HCT116 (cell line): ENCODE data around the gene SSH2. TPM values are rescaled to one million over a fixed set of nuclear protein-coding genes. Genes with fewer than 3 reads are reported as not detected.

Source experiments
- ATAC-seq: fragments of 200-7000 bp; cut with Tn5 transposase; 2 replicates; pipeline ENCODE4 v1.9.1; 2020; ENCODE audit warnings: mild to moderate bottlenecking, moderate library complexity
- BruUV-seq: library from RNA; stranded (reverse); fragments of 400-500 nt; replicated peaks from 2 replicates; lab custom pipeline; 2021; lab: Mats Ljungman, UMichigan
- CTCF ChIA-PET: fragments of 300-600 bp; sonication (Branson Sonifier 250); formaldehyde crosslinking; loops from one replicate; lab custom pipeline; 2021; ENCODE audit warnings: antibody characterized with exemption; lab: Charles Lee
- POLR2A ChIA-PET: fragments of 300-600, 350-600 bp; sonication (Branson Sonifier 250); formaldehyde crosslinking; loops from one replicate; lab custom pipeline; 2021; ENCODE audit warnings: antibody characterized with exemption; lab: Charles Lee
- RAD21 ChIA-PET, 2 experiments: fragments of 300-600 bp; sonication (Branson Sonifier 250); formaldehyde crosslinking; loops; one replicate each; lab custom pipeline; 2023; ENCODE audit warnings: low total read pairs in 2 of 2; ENCODE audit not compliant: uncharacterized antibody in 2 of 2, unreplicated experiment in 2 of 2, low non-redundant PET in 1 of 2; lab: Charles Lee
- DNase-seq: peaks from one replicate; pipeline ENCODE4 v3.0.0-alpha.2; 2010; ENCODE audit warnings: low read depth, low spot score
- H2AFZ ChIP-seq: fragments of 200-600 bp; shearing (Covaris generic), sonication (generic); 2 replicates; pipeline ENCODE4 v1.6.1; 2017; ENCODE audit warnings: low read depth, mixed run types, mixed read lengths, antibody characterized with exemption, low read length; ENCODE audit not compliant: poor library complexity, severe bottlenecking
- H3K27ac ChIP-seq: 2 replicates; pipeline ENCODE4 v1.5.1; 2012; ENCODE audit warnings: low read depth, low read length
- H3K27me3 ChIP-seq: fragments of 200-600 bp; sonication (generic); 2 replicates; pipeline ENCODE4 v1.6.1; 2016; ENCODE audit warnings: mixed run types, low read length, mixed read lengths; ENCODE audit not compliant: insufficient read depth
- H3K36me3 ChIP-seq, 2 experiments: fragments of 200-500 bp in 1 of 2; fragments of 200-600 bp in 1 of 2; sonication (Bioruptor generic) in 1 of 2; sonication (generic) in 1 of 2; 2 replicates each; pipeline versions ENCODE4 v1.5.1 to v1.6.1; 2014 to 2016; ENCODE audit warnings: low read length in 2 of 2, inconsistent platforms in 1 of 2, mixed read lengths in 1 of 2, mixed run types in 1 of 2; ENCODE audit not compliant: insufficient read depth in 2 of 2, control insufficient read depth in 1 of 2
- H3K4me1 ChIP-seq, 2 experiments: fragments of 200-600 bp in 1 of 2; sonication (generic) in 1 of 2; 2 replicates each; pipeline versions ENCODE4 v1.5.1 to v1.6.1; 2012 to 2017; ENCODE audit warnings: low read length in 2 of 2, inconsistent platforms in 1 of 2, mild to moderate bottlenecking in 1 of 2, mixed read lengths in 1 of 2, mixed run types in 1 of 2, moderate library complexity in 1 of 2; ENCODE audit not compliant: insufficient read depth in 2 of 2, control insufficient read depth in 1 of 2
- H3K4me2 ChIP-seq: fragments of 200-600 bp; sonication (generic); 2 replicates; pipeline ENCODE4 v1.6.1; 2017; ENCODE audit warnings: mixed run types, low read length, mixed read lengths
- H3K4me3 ChIP-seq, 2 experiments: fragments of 200-600 bp in 1 of 2; sonication (generic) in 1 of 2; replicated peaks in 1 of 2; 2 replicates each; pipeline ENCODE4 v1.5.1; 2011 to 2016; ENCODE audit warnings: low read length in 2 of 2, control low read depth in 1 of 2, low read depth in 1 of 2, mild to moderate bottlenecking in 1 of 2, mixed read lengths in 1 of 2, mixed run types in 1 of 2
- H3K79me2 ChIP-seq: fragments of 200-600 bp; sonication (generic); 2 replicates; pipeline ENCODE4 v1.6.1; 2017; ENCODE audit warnings: mild to moderate bottlenecking, mixed run types, low read length, moderate library complexity, mixed read lengths; ENCODE audit not compliant: insufficient read depth
- H3K9ac ChIP-seq: fragments of 200-600 bp; sonication (generic); 2 replicates; pipeline ENCODE4 v1.6.1; 2016; ENCODE audit warnings: low read length, mixed read lengths
- H3K9me2 ChIP-seq: fragments of 200-600 bp; sonication (generic), shearing (Covaris generic); 2 replicates; pipeline ENCODE4 v1.6.1; 2017; ENCODE audit warnings: mixed run types, mild to moderate bottlenecking, moderate library complexity; ENCODE audit not compliant: insufficient read depth
- H3K9me3 ChIP-seq, 2 experiments: fragments of 200-500 bp in 1 of 2; fragments of 200-600 bp in 1 of 2; sonication (Bioruptor generic) in 1 of 2; sonication (generic) in 1 of 2; 2 replicates each; pipeline ENCODE4 v1.6.1; 2014 to 2017; ENCODE audit warnings: low read length in 2 of 2, mixed read lengths in 2 of 2, inconsistent platforms in 1 of 2, low read depth in 1 of 2, mild to moderate bottlenecking in 1 of 2, mixed run types in 1 of 2, moderate library complexity in 1 of 2; ENCODE audit not compliant: control insufficient read depth in 1 of 2, insufficient read depth in 1 of 2
- H4K20me1 ChIP-seq: fragments of 200-600 bp; sonication (generic), shearing (Covaris generic); 2 replicates; pipeline ENCODE4 v1.6.1; 2017; ENCODE audit warnings: mixed run types, mild to moderate bottlenecking, moderate library complexity; ENCODE audit not compliant: insufficient read depth
- CBX3 ChIP-seq: IDR thresholded peaks from 2 replicates; pipeline ENCODE4 v1.6.1; 2012; ENCODE audit warnings: low read depth
- CEBPB ChIP-seq: IDR thresholded peaks from 2 replicates; pipeline ENCODE4 v1.6.1; 2012; ENCODE audit warnings: low read depth
- EGR1 ChIP-seq: IDR thresholded peaks from 2 replicates; pipeline ENCODE4 v1.6.1; 2012; ENCODE audit warnings: low read depth
- EZH2 ChIP-seq: fragments of 200-600 bp; sonication (generic); IDR thresholded peaks from 2 replicates; pipeline ENCODE4 v1.6.1; 2017; ENCODE audit warnings: antibody characterized with exemption, mixed run types
- EZH2phosphoT487 ChIP-seq: fragments of 200-600 bp; IDR thresholded peaks from 2 replicates; pipeline ENCODE4 v1.6.1; 2018; ENCODE audit warnings: antibody characterized with exemption, borderline replicate concordance
- FOSL1 ChIP-seq: IDR thresholded peaks from 2 replicates; pipeline ENCODE4 v1.6.1; 2012; ENCODE audit warnings: low read depth
- MAX ChIP-seq: IDR thresholded peaks from 2 replicates; pipeline ENCODE4 v1.6.1; 2012
- POLR2A ChIP-seq: IDR thresholded peaks from 2 replicates; pipeline ENCODE4 v1.7.0; 2011; ENCODE audit warnings: borderline replicate concordance; ENCODE audit not compliant: insufficient read depth, insufficient read length; ENCODE audit errors: extremely low read depth
- POLR2AphosphoS5 ChIP-seq: IDR thresholded peaks from 2 replicates; pipeline ENCODE4 v1.6.1; 2011; ENCODE audit warnings: mild to moderate bottlenecking, low read depth, low read length, moderate library complexity
- RAD21 ChIP-seq: IDR thresholded peaks from 2 replicates; pipeline ENCODE4 v1.6.1; 2012; ENCODE audit warnings: low read depth, mild to moderate bottlenecking
- REST ChIP-seq: IDR thresholded peaks from 2 replicates; pipeline ENCODE4 v1.6.1; 2012; ENCODE audit warnings: low read depth
- SP1 ChIP-seq: IDR thresholded peaks from 2 replicates; pipeline ENCODE4 v1.6.1; 2012; ENCODE audit warnings: low read depth
- SRF ChIP-seq: IDR thresholded peaks from 2 replicates; pipeline ENCODE4 v1.6.1; 2012; ENCODE audit warnings: low read depth
- TCF7L2 ChIP-seq: IDR thresholded peaks from 2 replicates; pipeline ENCODE4 v1.7.0; 2011; ENCODE audit warnings: borderline replicate concordance, inconsistent platforms; ENCODE audit not compliant: insufficient read depth, insufficient read length; ENCODE audit errors: extremely low read depth
- ZBTB33 ChIP-seq: IDR thresholded peaks from 2 replicates; pipeline ENCODE4 v1.6.1; 2011; ENCODE audit warnings: mild to moderate bottlenecking, low read length, moderate library complexity; ENCODE audit not compliant: insufficient replicate concordance; ENCODE audit errors: extremely low read depth
- intact Hi-C: fragments of 100-400 bp; cut with micrococcal nuclease; formaldehyde crosslinking; loops from 2 replicates; pipeline ENCODE4 v1.10.0; 2022
- total RNA-seq: library from RNA; stranded (reverse); gene quantifications from one replicate; pipeline ENCODE4 v1.2.1, GENCODE V29; 2021; ENCODE audit not compliant: unreplicated experiment
- TF ChIP-seq, protein P1 (sequence below), 3 experiments: fragments of 200-600 bp in 1 of 3; sonication (generic) in 1 of 3; IDR thresholded peaks in 2 of 3; conservative IDR thresholded peaks in 1 of 3; 2 replicates each; pipeline ENCODE4 v1.5.1; 2012 to 2017; ENCODE audit warnings: low read depth in 2 of 3, low read length in 2 of 3, antibody characterized with exemption in 1 of 3, borderline replicate concordance in 1 of 3, control low read depth in 1 of 3, mild to moderate bottlenecking in 1 of 3, mixed read lengths in 1 of 3, mixed run types in 1 of 3, moderate library complexity in 1 of 3; ENCODE audit not compliant: insufficient read depth in 1 of 3

SSH2 gene
- total RNA-seq, 1 experiment from 2014 or later: 17.0 TPM

DNA sequence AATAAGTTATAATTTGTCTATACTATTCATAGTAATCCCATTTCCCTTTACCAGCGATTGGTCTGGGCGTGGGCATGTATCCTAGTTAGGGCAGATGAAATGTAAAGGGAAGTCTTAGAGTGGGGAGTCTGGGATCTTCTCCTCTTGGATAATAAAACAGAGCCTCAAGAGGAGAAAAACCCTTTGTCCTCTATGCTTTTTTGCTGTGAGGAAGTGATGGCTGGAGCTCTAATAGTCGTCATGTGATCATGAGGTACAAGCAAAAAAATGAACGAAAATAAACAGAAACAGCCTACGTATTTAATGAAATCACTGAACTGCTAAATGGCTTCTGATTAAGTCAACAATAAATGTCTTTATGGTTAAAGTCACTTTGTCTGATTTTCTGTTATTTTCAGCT, 38.2 kb upstream of the SSH2 start (continued):
- TF ChIP-seq REST (no peak), CEBPB (no peak), CBX3 (no peak)
- TF ChIP-seq, protein P1, sequence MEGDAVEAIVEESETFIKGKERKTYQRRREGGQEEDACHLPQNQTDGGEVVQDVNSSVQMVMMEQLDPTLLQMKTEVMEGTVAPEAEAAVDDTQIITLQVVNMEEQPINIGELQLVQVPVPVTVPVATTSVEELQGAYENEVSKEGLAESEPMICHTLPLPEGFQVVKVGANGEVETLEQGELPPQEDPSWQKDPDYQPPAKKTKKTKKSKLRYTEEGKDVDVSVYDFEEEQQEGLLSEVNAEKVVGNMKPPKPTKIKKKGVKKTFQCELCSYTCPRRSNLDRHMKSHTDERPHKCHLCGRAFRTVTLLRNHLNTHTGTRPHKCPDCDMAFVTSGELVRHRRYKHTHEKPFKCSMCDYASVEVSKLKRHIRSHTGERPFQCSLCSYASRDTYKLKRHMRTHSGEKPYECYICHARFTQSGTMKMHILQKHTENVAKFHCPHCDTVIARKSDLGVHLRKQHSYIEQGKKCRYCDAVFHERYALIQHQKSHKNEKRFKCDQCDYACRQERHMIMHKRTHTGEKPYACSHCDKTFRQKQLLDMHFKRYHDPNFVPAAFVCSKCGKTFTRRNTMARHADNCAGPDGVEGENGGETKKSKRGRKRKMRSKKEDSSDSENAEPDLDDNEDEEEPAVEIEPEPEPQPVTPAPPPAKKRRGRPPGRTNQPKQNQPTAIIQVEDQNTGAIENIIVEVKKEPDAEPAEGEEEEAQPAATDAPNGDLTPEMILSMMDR (IDR thresholded peaks at IDR 0.05 in 2 of 3, conservative IDR thresholded peaks at IDR 0.05 in 1 of 3; ENCODE audit: borderline replicate concordance in 1 of 3, insufficient read depth in 1 of 3, low read depth in 2 of 3, low read length in 2 of 3): no peak

GRCh38 chr17:29962656-29963055, 32.6 kb upstream of the SSH2 start:
- intact Hi-C loops: no loop called here
- Histone ChIP-seq H3K9ac (no peak overlapping the region), H3K36me3 (no peaks in the 10 kb centered on the region), H3K79me2 (no peaks in the 10 kb centered on the region), H3K9me2 (no peaks in the 10 kb centered on the region), H3K27ac (no peak overlapping the region), H2AFZ (no peak overlapping the region), H3K9me3 (no peaks in the 10 kb centered on the region), H4K20me1 (no peaks in the 10 kb centered on the region), H3K4me1 (no peaks in the 10 kb centered on the region), H3K4me3 (no peak overlapping the region), H3K4me2 (no peak overlapping the region), H3K27me3 (no peaks in the 10 kb centered on the region)
- DNase-seq: no peak
- POLR2A ChIA-PET: no interaction called here
- no peak for ATAC-seq
- RAD21 ChIA-PET: no interaction called here
- CTCF ChIA-PET: interaction anchor here (1.2 kb wide), 1 partner anchor 142 kb away, joined by 5 read pairs; no protein-coding TSS in a partner anchor
- no TSS peak for BruUV-seq
- TF ChIP-seq EGR1: no peak
- TF ChIP-seq ZBTB33: no peak
- TF ChIP-seq CBX3: no peak
- TF ChIP-seq EZH2phosphoT487: no peak
- TF ChIP-seq TCF7L2: no peak
- TF ChIP-seq MAX: no peak
- TF ChIP-seq RAD21: no peak
- TF ChIP-seq POLR2A: no peak
- TF ChIP-seq FOSL1: no peak
- TF ChIP-seq SP1: no peak
- no peak for TF ChIP-seq POLR2AphosphoS5
- no peak for TF ChIP-seq CEBPB
- no peak for TF ChIP-seq SRF
- TF ChIP-seq EZH2: no peak
